ENCODE data around the gene IMPDH1.

DNA sequence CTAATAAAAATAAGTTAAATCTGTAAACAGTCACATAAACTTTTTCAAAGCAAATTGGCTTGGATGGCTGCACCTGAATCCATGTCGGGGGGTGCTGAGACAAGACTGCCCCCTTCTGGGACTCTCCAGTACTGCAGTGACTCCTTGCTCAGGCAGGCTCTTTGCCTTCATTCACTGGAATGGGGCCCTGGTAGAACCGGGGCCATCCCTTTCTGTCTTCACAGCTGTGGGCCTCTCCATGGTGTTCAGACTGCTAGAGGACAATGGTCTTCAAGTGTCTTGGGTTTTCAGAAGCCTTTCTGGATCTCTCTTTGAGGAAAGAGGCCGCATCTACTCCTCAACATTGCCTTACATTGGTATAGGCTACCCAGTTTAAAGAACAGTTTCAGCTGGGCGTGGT, 16.1 kb upstream of the IMPDH1 start:
- TF ChIP-seq, protein P1, sequence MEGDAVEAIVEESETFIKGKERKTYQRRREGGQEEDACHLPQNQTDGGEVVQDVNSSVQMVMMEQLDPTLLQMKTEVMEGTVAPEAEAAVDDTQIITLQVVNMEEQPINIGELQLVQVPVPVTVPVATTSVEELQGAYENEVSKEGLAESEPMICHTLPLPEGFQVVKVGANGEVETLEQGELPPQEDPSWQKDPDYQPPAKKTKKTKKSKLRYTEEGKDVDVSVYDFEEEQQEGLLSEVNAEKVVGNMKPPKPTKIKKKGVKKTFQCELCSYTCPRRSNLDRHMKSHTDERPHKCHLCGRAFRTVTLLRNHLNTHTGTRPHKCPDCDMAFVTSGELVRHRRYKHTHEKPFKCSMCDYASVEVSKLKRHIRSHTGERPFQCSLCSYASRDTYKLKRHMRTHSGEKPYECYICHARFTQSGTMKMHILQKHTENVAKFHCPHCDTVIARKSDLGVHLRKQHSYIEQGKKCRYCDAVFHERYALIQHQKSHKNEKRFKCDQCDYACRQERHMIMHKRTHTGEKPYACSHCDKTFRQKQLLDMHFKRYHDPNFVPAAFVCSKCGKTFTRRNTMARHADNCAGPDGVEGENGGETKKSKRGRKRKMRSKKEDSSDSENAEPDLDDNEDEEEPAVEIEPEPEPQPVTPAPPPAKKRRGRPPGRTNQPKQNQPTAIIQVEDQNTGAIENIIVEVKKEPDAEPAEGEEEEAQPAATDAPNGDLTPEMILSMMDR (IDR thresholded peaks at IDR 0.05), result peak; percentile 76
- no peak for TF ChIP-seq EZH2 (IDR thresholded peaks at IDR 0.05; ENCODE audit: borderline replicate concordance, insufficient read depth, low read depth, low read length, poor library complexity, severe bottlenecking)

Measured in B cell (primary cell).